GM23338 (cell line): Measurements from ENCODE around the gene FHAD1. TPM values are rescaled to one million over a fixed set of nuclear protein-coding genes. Genes with fewer than 3 reads are reported as not detected.

Experiments used
- ATAC-seq: fragments of 200-7000 bp; cut with Tn5 transposase; 3 replicates; pipeline ENCODE4 v1.9.1; 2020
- DNase-seq: peaks from one replicate; pipeline ENCODE4 v3.0.0-alpha.2; 2015; ENCODE audit warnings: low spot score
- H2AFZ ChIP-seq: fragments of 200-600 bp; sonication (generic); 2 replicates; pipeline ENCODE4 v1.8.0; 2016; ENCODE audit warnings: antibody characterized with exemption, mild to moderate bottlenecking, moderate library complexity
- H3F3A ChIP-seq: fragments of 200-600 bp; sonication (generic); replicated peaks from 2 replicates; pipeline ENCODE4 v1.8.0; 2017; ENCODE audit warnings: antibody characterized with exemption, mixed run types, low read depth
- H3K27ac ChIP-seq: fragments of 200-600 bp; sonication (generic); 2 replicates; pipeline ENCODE4 v1.6.1; 2016; ENCODE audit warnings: low read depth
- H3K27me3 ChIP-seq: fragments of 200-600 bp; sonication (generic); 2 replicates; pipeline ENCODE4 v1.8.0; 2016; ENCODE audit warnings: mild to moderate bottlenecking, mixed run types, moderate library complexity; ENCODE audit not compliant: insufficient read depth
- H3K36me3 ChIP-seq: fragments of 200-600 bp; sonication (generic); 2 replicates; pipeline ENCODE4 v1.8.0; 2016; ENCODE audit warnings: mild to moderate bottlenecking; ENCODE audit not compliant: insufficient read depth
- H3K4me1 ChIP-seq: fragments of 200-600 bp; sonication (generic); 2 replicates; pipeline ENCODE4 v1.8.0; 2016; ENCODE audit warnings: mild to moderate bottlenecking, moderate library complexity; ENCODE audit not compliant: insufficient read depth
- H3K4me2 ChIP-seq: fragments of 200-600 bp; sonication (generic); 2 replicates; pipeline ENCODE4 v1.7.1; 2017; ENCODE audit warnings: mixed run types
- H3K4me3 ChIP-seq: fragments of 200-600 bp; sonication (generic); 2 replicates; pipeline ENCODE4 v1.6.1; 2016; ENCODE audit warnings: mixed run types
- H3K79me2 ChIP-seq: fragments of 200-600 bp; sonication (generic); replicated peaks from 2 replicates; pipeline ENCODE4 v1.8.0; 2017; ENCODE audit warnings: mild to moderate bottlenecking; ENCODE audit not compliant: insufficient read depth
- H3K9me2 ChIP-seq: fragments of 200-600 bp; sonication (generic); 2 replicates; pipeline ENCODE4 v1.8.0; 2017; ENCODE audit not compliant: insufficient read depth
- H4K20me1 ChIP-seq: fragments of 200-600 bp; sonication (generic); replicated peaks from 2 replicates; pipeline ENCODE4 v1.8.0; 2017; ENCODE audit warnings: mild to moderate bottlenecking; ENCODE audit not compliant: insufficient read depth
- H3K27ac Mint-ChIP-seq: 2 replicates; pipeline ENCODE4 v1.8.0; 2020; ENCODE audit warnings: inconsistent platforms, mild to moderate bottlenecking, moderate library complexity, mixed read lengths
- H3K27me3 Mint-ChIP-seq: 3 replicates; pipeline ENCODE4 v1.8.0; 2022; ENCODE audit warnings: low read depth, mild to moderate bottlenecking, moderate library complexity, mixed read lengths, inconsistent platforms; ENCODE audit not compliant: insufficient read depth, poor library complexity
- H3K36me3 Mint-ChIP-seq: 3 replicates; pipeline ENCODE4 v1.8.0; 2021; ENCODE audit warnings: low read depth, mild to moderate bottlenecking, inconsistent platforms, moderate library complexity, mixed read lengths
- H3K4me1 Mint-ChIP-seq: 3 replicates; pipeline ENCODE4 v1.8.0; 2020; ENCODE audit warnings: mild to moderate bottlenecking, inconsistent platforms, mixed read lengths
- H3K4me3 Mint-ChIP-seq: 3 replicates; pipeline ENCODE4 v1.8.0; 2021; ENCODE audit warnings: moderate library complexity, mild to moderate bottlenecking, inconsistent platforms, mixed read lengths
- H3K9me3 Mint-ChIP-seq: 3 replicates; pipeline ENCODE4 v1.8.0; 2020; ENCODE audit warnings: moderate library complexity, mild to moderate bottlenecking, inconsistent platforms, mixed read lengths
- EZH2 ChIP-seq: fragments of 200-600 bp; sonication (generic); IDR thresholded peaks from one replicate; pipeline ENCODE4 v1.8.0; 2017; ENCODE audit warnings: antibody characterized with exemption, mild to moderate bottlenecking, low read depth; ENCODE audit not compliant: unreplicated experiment
- EZH2phosphoT487 ChIP-seq: fragments of 200-600 bp; sonication (generic); IDR thresholded peaks from one replicate; pipeline ENCODE4 v1.8.1; 2018; ENCODE audit warnings: antibody characterized with exemption; ENCODE audit not compliant: unreplicated experiment
- JUNB ChIP-seq: IDR thresholded peaks from one replicate; pipeline ENCODE4 v1.6.1; 2016; ENCODE audit warnings: antibody characterized with exemption; ENCODE audit not compliant: unreplicated experiment
- NANOG ChIP-seq: IDR thresholded peaks from 2 replicates; pipeline ENCODE4 v1.6.1; 2016; ENCODE audit warnings: antibody characterized with exemption, borderline replicate concordance
- POLR2AphosphoS5 ChIP-seq: IDR thresholded peaks from 2 replicates; pipeline ENCODE4 v1.6.1; 2016; ENCODE audit warnings: antibody characterized with exemption, low read depth
- REST ChIP-seq: IDR thresholded peaks from one replicate; pipeline ENCODE4 v1.6.1; 2018; ENCODE audit warnings: antibody characterized with exemption; ENCODE audit not compliant: unreplicated experiment
- ZNF462 ChIP-seq: fragments of 250-450 bp; sonication (Bioruptor Pico); IDR thresholded peaks from 2 replicates; pipeline ENCODE4 v1.5.0; 2020; ENCODE audit warnings: mild to moderate bottlenecking, moderate library complexity
- polyA plus RNA-seq: library from polyadenylated mRNA; unstranded; fragments of >200 nt; fragmentation: Nextera tagmentation; extraction: Ambion mirVana; gene quantifications from 2 replicates; pipeline ENCODE4 v1.2.1, GENCODE V29; 2016
- total RNA-seq: library from RNA; depleted of rRNA; stranded (reverse); fragments of >200 nt; shearing (Covaris generic); gene quantifications from 2 replicates; pipeline ENCODE4 v1.2.3, GENCODE V29; 2014

The FHAD1 gene
- total and polyA plus RNA-seq, 2 experiments from 2014 or later, result 1.8 to 3.3 TPM

- DNase-seq, result no peak
- Mint-ChIP-seq H3K4me1 (peaks cover 37% of the 10 kb centered on the region), H3K4me3 (no peak overlapping the region), H3K9me3 (peaks cover 3% of the 10 kb centered on the region; the same call in 1 of the 3 replicates), H3K27ac (no peak overlapping the region), H3K27me3 (peaks cover 14% of the 10 kb centered on the region), H3K36me3 (no peaks in the 10 kb centered on the region)
- Histone ChIP-seq H3K27me3 (no peaks in the 10 kb centered on the region), H3K4me2 (no peak overlapping the region), H3K4me3 (no peak overlapping the region), H2AFZ (no peak overlapping the region), H3K27ac (no peak overlapping the region), H3K4me1 (peaks cover 28% of the 10 kb centered on the region), H3K9me2 (no peaks in the 10 kb centered on the region), H3F3A (0 out of 2 replicates have a peak, but pooled peaks cover 7% of the 10 kb centered on the region), H3K36me3 (no peaks in the 10 kb centered on the region; the same call in 1 of the 2 replicates), H4K20me1 (no peaks in the 10 kb centered on the region), H3K79me2 (no peaks in the 10 kb centered on the region)
- no peak for ATAC-seq
- TF ChIP-seq POLR2AphosphoS5, result no peak
- TF ChIP-seq NANOG, result no peak
- TF ChIP-seq REST, result no peak
- TF ChIP-seq JUNB, result no peak
- no peak for TF ChIP-seq ZNF462
- no peak for TF ChIP-seq EZH2
- TF ChIP-seq EZH2phosphoT487, result no peak
These were observed 3.6 kb upstream of the FHAD1 start for GRCh38 chr1:15243275-15244043.
